ENCODE data around the gene GRIK4.

DNA sequence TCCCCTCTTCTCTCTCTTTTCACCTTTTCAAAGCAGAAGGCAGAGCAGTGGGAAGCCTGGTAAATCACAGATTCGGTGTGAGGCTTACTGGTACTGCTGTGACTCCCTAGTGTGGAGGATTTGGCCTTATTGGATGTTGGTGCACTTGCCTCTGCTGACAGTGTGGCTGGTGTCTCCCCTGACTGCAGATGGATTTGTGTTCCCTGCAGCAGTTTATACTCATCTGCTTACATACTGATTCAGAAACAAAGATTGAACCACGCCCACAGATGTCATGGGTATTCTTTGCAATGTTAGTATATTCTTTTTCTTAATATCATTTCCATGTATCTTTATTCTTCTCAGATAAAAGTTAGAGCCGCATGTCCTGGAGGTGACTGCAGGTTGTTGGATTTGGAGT lies 26.8 kb upstream of the GRIK4 start:
- TF ChIP-seq, protein P1, sequence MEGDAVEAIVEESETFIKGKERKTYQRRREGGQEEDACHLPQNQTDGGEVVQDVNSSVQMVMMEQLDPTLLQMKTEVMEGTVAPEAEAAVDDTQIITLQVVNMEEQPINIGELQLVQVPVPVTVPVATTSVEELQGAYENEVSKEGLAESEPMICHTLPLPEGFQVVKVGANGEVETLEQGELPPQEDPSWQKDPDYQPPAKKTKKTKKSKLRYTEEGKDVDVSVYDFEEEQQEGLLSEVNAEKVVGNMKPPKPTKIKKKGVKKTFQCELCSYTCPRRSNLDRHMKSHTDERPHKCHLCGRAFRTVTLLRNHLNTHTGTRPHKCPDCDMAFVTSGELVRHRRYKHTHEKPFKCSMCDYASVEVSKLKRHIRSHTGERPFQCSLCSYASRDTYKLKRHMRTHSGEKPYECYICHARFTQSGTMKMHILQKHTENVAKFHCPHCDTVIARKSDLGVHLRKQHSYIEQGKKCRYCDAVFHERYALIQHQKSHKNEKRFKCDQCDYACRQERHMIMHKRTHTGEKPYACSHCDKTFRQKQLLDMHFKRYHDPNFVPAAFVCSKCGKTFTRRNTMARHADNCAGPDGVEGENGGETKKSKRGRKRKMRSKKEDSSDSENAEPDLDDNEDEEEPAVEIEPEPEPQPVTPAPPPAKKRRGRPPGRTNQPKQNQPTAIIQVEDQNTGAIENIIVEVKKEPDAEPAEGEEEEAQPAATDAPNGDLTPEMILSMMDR (IDR thresholded peaks at IDR 0.05) = no peak
- TF ChIP-seq POLR2A (IDR thresholded peaks at IDR 0.05) = no peak
